Stimulated activated CD8-positive, alpha-beta memory T cell treated with anti-CD3 and anti-CD28 coated beads, Interleukin-15, amount 100 ng/mL, for 4 hours (primary cell): Measurements from ENCODE around the gene RPS23.

Experiments used
- DNase-seq, 2 donors: peaks; one replicate each; pipeline ENCODE4 v3.0.0-alpha.2; 2020; ENCODE audit warnings: low read depth in 2 of 2

The RPS23 gene

GRCh38 chr5:82277987-82278710, at the start of gene RPS23:
TSS of gene RPS23 (minus strand) at chr5:82278354. CDS start at chr5:82278323, 31 bp downstream.
- DNase-seq: peak; percentile 72 to 80

GRCh38 chr5:82327941-82328340, 49.8 kb upstream of the RPS23 start:
- no peak for DNase-seq

DNA sequence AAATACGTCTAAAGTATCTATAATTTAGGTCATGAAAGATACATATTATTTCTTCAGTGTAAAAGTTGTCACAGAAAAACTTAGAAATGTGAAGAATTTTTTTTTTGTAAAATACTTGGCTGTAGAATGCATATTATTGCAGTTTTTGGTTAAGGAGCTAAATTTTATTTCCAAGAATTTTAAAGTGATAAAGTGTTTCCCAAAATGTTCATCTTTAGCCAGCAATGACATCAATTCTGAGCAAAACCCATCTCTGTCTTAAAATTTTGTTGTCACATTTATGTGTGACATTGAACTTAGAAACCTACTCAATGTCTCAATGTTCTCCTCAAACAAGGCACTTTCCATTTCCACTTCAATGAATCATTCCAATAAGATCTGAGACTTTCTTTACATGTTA, 47.8 kb upstream of the RPS23 start:
- no peak for DNase-seq

- DNase-seq: no peak
Measured at GRCh38 chr5:82325155-82325554, 47.0 kb upstream of the RPS23 start.

- DNase-seq: no peak
Measured at GRCh38 chr5:82320966-82321365, 42.8 kb upstream of the RPS23 start.

DNA sequence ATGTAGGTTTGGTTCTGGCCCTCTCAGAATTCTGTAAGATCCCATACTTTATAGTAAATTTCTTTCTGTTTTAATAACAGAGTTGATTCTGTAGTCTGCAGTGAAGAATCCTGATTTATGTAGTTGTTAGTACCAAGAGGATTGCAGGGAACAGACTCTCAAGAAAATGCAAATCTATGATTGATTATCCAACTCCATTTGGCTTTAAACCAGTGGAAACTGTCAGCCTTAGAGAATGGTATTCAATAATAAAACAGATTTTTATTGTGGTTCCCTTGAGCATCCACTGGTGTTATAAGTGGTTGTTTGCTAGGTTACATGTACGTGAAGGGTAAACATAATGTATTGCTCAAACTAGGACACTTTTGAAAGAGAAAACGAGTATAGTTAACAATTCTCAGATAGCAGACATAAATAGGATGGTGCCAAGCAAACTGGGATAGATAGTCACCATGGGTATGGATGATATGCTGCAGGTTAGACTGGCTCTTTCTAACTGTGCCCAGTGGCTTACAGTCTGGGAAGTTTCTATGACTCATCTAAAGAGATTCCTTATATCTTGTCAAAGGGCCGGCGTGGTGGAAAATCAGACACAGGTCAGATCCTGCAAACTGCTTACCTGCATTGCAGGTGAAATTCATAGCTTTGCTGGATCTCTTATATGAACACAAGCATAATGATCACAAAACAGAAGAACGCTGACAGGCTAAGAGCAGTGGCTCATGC, 41.7 kb upstream of the RPS23 start:
- no peak for DNase-seq

GRCh38 chr5:82319192-82319591, 41.0 kb upstream of the RPS23 start:
- DNase-seq: no peak

- DNase-seq: no peak
Measured at GRCh38 chr5:82314964-82315758, 37.0 kb upstream of the RPS23 start.

- DNase-seq: no peak
Measured at GRCh38 chr5:82313016-82313415, 34.9 kb upstream of the RPS23 start.

DNA sequence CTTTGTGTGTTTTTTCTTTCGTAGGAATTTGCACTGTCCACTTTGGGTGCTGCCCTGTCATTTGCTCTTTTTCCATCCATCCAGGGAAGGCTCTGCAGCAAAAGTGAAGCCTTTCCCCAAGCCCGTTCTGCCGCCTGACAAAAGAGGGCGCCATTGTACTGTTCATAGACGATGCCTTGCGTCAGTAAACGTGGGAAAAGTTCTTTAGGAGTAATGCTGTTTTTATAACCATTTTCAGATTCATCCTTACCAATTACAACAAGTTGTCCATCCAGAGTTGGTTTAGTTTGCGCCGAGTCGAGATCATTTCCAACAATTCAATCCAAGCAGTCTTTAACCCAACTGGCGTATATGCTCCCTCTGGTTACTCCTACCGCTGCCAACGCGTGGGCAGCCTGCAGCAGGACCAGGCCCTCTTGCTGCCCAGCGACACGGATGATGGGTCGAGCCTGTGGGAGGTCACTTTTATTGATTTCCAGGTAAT, 34.3 kb upstream of the RPS23 start:
- DNase-seq: no peak

- DNase-seq: no peak
Measured at GRCh38 chr5:82309091-82309531, 31.0 kb upstream of the RPS23 start.

DNA sequence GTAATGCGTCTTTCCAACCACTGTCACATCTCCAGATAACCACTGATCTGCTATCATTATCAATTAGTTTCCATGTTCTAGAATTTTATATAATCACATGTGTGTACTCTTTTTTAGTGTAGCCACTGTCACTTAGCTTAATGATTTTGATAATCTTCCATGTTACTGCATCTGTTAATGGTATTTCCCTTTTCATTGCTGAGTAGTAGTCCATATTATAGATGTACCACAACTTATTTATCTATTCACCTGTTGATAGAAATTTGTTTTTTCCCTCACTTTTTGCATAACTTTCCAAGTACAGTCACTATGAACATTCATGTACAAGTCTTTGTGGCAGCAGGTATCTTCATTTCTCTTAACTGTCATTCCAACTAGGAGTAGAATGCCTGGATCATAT, 30.3 kb upstream of the RPS23 start:
- DNase-seq: no peak

- no peak for DNase-seq
Measured at GRCh38 chr5:82307451-82307850, 29.3 kb upstream of the RPS23 start.

DNA sequence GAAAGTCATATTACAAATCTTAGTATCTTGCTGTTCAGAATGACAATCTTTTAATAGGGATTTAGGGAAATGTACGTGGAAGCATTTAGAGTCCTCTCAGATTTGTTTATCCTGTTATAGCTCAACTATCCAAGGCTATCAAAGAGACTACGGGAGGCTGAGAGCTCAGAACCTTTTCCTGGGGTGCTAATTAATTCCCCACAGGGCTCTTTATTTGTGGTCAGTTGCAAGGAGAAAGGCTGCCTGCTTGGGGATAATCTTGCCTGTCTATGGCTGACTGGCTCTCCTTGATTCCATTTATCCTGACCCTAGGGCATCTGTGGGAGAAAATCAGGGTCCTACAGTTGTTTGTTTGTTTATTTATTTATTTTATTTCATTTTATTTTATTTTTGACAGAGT, 28.0 kb upstream of the RPS23 start:
- DNase-seq: no peak

- DNase-seq: no peak
Measured at GRCh38 chr5:82301190-82301589, 23.0 kb upstream of the RPS23 start.

GRCh38 chr5:82298668-82299067, 20.5 kb upstream of the RPS23 start:
- DNase-seq: no peak

- no peak for DNase-seq
Measured at GRCh38 chr5:82297711-82298110, 19.6 kb upstream of the RPS23 start.

DNA sequence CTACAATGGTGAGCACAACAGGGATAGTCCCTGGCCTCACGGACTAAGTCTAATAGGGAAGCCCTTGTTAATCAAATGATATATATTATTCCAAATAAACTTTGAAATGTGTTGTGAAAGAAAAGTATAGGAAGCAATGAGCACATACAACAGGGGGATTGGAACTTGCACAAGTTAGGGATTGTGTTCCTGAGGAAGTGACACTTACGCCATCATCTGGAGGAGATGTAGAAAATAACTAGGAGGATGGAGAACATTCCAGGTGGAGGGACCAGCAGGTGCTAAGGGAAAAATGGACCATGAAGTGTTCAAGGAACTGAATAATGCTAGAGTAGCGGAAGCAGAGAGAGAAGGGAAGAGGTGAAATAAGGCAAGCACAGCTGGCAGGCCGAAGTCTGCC, 18.8 kb upstream of the RPS23 start:
- no peak for DNase-seq

DNA sequence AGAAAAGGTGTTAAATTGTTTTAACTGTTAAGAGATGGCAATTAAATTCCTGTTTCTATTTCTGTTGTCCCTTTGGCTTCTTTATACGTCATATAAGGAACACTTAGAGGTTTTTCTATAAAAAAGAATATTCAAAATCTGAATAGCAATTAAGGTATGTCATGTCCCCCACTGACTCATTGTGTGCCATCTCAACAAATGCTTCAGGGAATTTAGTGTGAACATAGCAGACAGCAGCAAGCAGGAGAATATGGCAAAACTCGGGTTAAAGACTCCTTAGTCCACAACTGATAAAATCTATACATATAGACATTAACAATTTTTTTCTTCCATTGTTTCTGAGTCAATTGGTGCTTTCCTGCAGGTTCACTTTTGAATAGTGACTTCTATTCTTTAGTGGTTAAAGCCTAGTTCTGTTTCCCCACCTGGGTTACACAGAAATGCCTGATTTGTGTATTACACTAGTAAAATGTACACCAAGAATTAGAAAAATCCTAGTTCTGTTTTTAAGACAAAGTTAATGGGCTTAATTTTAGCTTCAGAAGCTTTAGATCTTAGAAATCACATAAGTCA, 17.9 kb upstream of the RPS23 start:
- no peak for DNase-seq

GRCh38 chr5:82295144-82295543, 17.0 kb upstream of the RPS23 start:
- no peak for DNase-seq

DNA sequence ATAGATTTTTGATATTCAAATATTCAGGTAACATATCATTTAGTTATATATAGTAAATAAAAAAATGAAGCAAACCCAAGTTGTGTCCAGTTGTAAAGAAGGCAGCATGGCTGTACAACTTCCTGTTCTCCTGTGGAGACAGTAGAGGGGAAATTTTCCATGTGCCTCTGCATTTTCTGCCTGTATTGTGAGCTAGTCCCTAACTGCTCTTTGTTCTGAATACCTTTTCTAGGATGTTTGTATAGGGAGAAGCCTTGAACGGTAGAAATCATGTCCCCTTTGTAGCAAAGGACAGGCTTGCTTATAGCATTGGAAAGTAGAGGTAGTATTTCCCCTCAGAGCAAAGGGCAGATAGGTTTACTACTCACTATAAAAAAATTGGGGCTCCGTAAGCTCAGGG, 13.3 kb upstream of the RPS23 start:
- DNase-seq: no peak

DNA sequence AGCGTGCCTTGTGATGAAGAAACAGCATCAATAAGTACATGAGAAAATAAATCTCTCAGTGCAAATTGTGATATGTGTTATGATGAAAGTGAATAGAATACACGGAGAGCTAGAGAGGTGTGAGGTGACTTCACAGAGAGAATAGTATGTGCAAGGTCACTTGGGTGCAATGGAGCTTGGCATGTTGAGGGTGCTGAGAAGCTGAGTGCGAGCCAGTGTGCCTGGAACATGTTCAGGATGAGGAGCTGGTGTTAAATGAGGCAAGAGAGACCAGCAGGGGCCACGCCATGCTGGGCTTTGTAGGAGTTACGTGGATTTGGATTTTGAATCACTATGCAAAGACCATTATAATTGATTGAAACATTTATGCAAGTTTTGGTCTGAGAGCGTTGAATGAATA, 12.8 kb upstream of the RPS23 start:
- DNase-seq: no peak
